Activated T-cell treated with anti-CD3 and anti-CD28 coated beads, Interleukin-2, amount 50 U/mL, for 1 hour (primary cell): ENCODE measurements around the gene SPOUT1.

Experiments
- DNase-seq: peaks from one replicate; pipeline ENCODE4 v3.0.0-alpha.2; 2020

Gene SPOUT1

DNA sequence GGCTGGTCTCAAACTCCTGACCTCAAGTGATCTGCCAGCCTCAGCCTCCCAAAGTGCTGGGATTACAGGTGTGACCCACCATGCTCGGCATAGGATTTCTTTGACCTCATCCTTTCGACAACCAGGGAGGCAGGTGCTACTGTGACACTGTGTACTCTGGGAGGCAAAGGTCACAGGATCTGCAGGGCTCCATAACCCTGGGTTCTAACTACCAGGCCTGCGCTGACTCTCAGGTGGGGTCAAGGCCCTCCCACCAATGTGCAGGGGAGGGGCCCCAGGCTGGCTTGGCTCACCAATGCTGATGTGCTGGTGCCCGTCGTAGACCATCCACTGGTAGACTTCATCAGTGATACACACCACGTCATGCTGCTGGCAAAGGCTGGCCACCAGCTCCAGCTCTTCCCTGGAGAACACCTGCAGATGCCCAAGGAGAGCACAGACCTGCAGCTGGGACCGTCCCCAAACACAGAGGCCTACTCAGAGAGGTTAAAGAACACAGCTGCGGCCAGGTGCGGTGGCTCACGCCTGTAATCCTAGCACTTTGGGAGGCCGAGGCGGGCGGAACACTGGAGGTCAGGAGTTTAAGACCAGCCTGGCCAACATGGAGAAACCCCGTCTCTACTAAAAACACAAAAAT, 7.0 kb upstream of the SPOUT1 start:
- DNase-seq: no peak

GRCh38 chr9:128835246-128836210, 5.9 kb upstream of the SPOUT1 start:
- no peak for DNase-seq

- no peak for DNase-seq
These were observed 4.1 kb upstream of the SPOUT1 start for GRCh38 chr9:128833696-128834095.

DNA sequence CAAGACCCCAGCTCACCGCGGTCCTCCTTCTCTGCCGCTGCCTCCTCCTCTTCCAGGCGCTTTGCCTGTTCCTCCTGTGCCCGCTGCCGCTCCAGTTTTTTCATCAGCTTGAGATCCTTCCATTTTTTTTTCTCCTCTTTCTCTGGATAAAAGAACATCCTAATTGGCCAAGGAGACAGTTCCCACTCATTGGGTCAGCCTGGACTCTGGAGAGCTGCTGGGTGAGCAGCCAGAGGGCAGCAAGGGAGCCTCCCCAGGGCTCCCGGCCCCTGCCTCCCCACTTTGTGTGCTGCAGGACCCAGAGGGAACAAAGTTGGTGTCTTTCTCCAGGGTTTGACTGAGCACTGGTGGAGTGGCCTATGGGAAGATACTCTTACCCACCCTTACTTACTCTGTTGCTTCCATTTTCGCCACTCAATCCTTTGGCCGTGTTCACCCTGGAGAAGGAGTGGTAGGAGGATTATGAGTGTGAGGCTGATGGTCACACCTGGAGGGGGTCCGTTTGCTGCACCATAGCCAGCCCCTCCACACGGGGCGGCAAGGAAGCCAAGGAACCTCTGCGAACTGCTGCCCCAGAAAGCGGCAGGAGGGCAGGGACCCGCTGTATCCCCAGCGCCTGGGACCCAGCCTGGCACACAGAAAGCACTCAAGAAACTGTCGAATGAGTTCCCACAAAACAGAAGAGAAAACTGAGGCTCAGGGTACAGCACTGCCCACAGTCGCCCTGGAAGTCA, 708 bp downstream of the SPOUT1 start:
- no peak for DNase-seq

GRCh38 chr9:128828267-128828666, 1.3 kb downstream of the SPOUT1 start:
- no peak for DNase-seq

DNA sequence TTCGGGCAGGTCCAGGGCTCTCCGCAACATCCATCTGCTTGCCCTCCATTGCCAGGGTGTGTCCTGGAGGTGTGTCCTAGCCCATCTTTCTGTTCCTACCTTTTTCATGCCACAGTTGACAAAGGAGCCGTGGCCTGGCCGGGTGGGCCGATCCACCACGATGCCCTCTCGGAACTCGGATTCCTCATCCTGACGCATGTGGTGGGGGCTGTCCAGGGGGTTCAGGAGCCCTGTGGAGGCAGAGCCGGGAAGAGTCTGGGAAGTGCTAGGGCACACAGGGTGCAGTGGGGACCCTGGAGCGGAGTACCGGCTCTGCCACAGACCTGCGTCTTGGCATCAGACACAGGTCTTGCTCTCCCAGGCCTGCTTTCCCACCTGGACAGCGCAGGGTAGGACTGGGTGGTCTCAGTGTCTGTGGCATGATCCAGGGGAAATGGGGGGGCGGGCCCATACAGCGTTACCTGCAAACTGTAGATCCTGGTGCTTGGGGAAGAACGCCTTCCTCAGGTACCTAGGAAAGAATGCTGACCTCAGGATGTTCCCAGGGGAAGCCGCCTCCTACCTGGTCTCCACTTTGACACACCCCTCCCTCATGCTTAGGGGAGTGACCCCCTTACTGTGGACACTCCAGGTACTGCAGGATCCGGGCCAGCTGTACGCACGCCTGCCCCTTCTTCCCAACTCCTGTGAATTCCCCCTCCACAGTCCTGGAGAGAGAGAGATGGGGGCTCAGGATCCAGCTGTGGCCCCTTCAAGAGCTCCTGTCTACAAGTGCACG, 3.5 kb downstream of the SPOUT1 start:
- no peak for DNase-seq

GRCh38 chr9:128824911-128825310, 4.7 kb downstream of the SPOUT1 start:
- no peak for DNase-seq

GRCh38 chr9:128823903-128824406, 5.6 kb downstream of the SPOUT1 start:
- no peak for DNase-seq

DNA sequence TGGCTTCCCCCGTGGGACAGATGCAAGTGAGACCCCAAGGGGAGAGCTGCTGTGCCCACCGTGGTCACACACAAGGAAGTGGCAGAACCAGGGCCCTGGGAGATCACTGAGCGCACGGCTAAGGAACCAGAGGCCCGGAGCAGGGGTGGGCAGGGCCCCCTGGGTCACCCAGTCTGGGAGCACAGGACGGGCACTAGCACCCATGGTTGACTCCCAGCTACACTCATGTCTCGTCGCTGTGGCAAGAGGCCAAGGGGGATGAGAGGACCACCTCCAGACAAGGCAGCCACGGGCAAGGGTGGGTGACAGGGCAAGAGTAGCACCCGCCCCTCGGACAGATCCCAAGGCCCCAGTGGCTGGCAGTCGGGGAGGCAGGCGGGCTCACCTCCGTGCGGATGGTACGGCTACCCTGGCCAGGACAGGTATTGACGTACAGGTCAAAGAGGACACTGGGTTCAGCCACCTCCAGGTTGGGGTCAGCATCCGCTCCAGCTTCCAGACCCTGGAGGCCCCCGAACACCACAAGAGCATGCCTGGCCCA, 6.2 kb downstream of the SPOUT1 start:
- no peak for DNase-seq

- DNase-seq: no peak
These were observed 7.1 kb downstream of the SPOUT1 start for GRCh38 chr9:128822407-128823042.

- DNase-seq: no peak
These were observed 7.8 kb downstream of the SPOUT1 start for GRCh38 chr9:128821584-128822406.

GRCh38 chr9:128820665-128821583, 8.7 kb downstream of the SPOUT1 start:
- DNase-seq: no peak

GRCh38 chr9:128819716-128820664, 9.6 kb downstream of the SPOUT1 start:
- DNase-seq: no peak

DNA sequence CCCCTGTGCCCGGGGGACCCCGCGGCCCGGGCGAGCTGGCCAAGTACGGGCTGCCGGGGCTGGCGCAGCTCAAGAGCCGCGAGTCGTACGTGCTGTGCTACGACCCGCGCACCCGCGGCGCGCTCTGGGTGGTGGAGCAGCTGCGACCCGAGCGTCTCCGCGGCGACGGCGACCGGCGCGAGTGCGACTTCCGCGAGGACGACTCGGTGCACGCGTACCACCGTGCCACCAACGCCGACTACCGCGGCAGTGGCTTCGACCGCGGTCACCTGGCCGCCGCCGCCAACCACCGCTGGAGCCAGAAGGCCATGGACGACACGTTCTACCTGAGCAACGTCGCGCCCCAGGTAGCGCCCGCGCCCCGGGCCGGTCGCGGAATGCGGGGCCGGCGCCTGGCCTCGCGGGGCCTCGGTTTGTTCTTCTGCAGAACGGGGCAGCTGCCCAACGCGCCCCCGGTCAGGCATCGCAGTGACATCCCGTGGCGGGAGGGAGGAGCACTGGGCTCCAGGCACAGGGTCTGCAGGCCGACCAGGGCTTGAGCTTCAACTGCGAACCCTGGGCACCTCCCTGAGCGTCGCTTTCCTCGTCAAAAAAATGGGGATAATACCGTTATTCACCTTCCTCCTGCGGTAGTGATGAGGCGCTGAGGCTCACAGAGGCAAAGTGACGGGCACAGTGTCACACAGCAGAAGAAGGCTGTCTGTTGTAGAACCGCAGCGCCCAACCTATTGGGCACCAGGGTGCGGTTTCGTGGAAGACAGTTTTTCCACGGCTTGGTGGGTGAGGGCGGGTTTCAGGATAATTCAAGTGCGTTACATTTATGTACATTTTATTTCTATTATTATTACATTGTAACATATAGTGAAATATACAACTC, 10.5 kb downstream of the SPOUT1 start:
- DNase-seq: no peak

DNA sequence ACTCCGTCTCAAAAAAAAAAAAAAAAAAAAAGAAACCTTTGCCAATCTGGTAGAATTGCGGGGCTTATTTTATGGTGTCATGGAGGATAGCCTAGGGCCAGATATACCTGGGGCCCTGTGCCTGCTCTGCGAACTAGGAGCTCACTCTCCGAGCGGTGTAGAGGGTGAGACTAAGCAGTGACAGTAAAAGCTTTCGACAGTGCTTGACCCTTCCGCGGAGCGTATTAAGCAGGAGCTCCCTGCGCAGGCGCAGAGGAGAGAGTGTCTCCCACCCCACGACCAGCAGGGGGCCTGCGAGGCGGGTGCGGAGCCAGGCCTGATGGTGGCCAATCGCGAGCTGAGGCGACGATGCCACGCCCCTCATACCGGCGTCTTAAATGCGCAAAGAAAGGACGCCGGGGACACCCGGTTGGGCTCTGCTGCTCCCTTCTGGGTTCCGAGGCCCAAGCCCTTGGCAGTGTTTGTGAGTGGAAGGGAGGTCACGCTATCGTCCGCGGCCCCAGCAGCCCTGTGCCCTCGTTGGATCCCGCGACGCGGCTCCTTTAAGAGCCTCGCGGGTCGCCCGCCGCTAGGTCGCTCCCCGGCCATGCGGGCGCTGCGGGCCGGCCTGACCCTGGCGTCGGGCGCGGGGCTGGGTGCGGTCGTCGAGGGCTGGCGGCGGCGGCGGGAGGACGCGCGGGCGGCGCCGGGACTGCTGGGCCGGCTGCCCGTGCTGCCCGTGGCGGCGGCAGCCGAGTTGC, 11.3 kb downstream of the SPOUT1 start, which contains the start of gene ENDOG:
ENDOG (plus strand) TSS at position 402 of the 740 bp plus-strand sequence; CDS start at position 587, 185 bp downstream.
- peak; percentile 99 for DNase-seq

GRCh38 chr9:128810873-128811272, 18.7 kb downstream of the SPOUT1 start:
- DNase-seq: no peak
